ENCODE results near the gene KCNJ12.

- TF ChIP-seq POLR2AphosphoS5 (IDR thresholded peaks at IDR 0.05; ENCODE audit: low read depth, low read length) = no peak
- TF ChIP-seq REST (IDR thresholded peaks at IDR 0.05; ENCODE audit: insufficient read depth in 1 of 2, low read depth in 2 of 2, low read length in 2 of 2) = no peak
- TF ChIP-seq TAF1 (IDR thresholded peaks at IDR 0.05; ENCODE audit: borderline replicate concordance, insufficient read depth, low read length) = no peak
- TF ChIP-seq SIN3A (IDR thresholded peaks at IDR 0.05; ENCODE audit: borderline replicate concordance, insufficient read depth, low read length) = no peak
- TF ChIP-seq FOXP2 (optimal IDR thresholded peaks at IDR 0.05; ENCODE audit: borderline replicate concordance, extremely low read depth, extremely low read length, insufficient read depth) = no peak
Measured at GRCh38 chr17:21330436-21331160, 45.6 kb upstream of the KCNJ12 start.

All from PFSK-1 (cell line).